ENCODE results near the gene MACC1. TPM values are rescaled to one million over a fixed set of nuclear protein-coding genes. Genes with fewer than 3 reads are reported as not detected.

MACC1 gene
- total and polyA plus RNA-seq, 10 of the 15 experiments (the other 5 are each of a cell fraction or from before 2014, with no cell fraction given): 6.0 to 61.1 (median 12.7) TPM

GRCh38 chr7:20241911-20242261 lies 24.7 kb upstream of the MACC1 start (continued):
- TF ChIP-seq ZNF592 (IDR thresholded peaks at IDR 0.05) (peak; percentile 66; the same call in 1 of the 2 replicates), TAF1 (IDR thresholded peaks at IDR 0.05; ENCODE audit: borderline replicate concordance, low read depth, low read length) (no peak), HDAC2 (IDR thresholded peaks at IDR 0.05) (no peak), NFXL1 (IDR thresholded peaks at IDR 0.05; ENCODE audit: borderline replicate concordance) (no peak), FOXM1 (IDR thresholded peaks at IDR 0.05; ENCODE audit: low read depth, low read length) (peak; percentile 64; the same call in 1 of the 2 replicates), EP300 (IDR thresholded peaks at IDR 0.05; ENCODE audit: borderline replicate concordance in 1 of 2, control insufficient read depth in 1 of 2, low read depth in 2 of 2, low read length in 2 of 2) (peak in 1 of 2 experiments; percentile 75; a peak in 2 of 4 replicates), JUNB (IDR thresholded peaks at IDR 0.05) (peak; percentile 62), DPF2 (IDR thresholded peaks at IDR 0.05) (no peak; the same call in 1 of the 2 replicates), MEF2A (IDR thresholded peaks at IDR 0.05; ENCODE audit: insufficient read depth, low read depth, low read length) (0 out of 2 replicates have a peak, but pooled peaks have one; percentile 8), REST (IDR thresholded peaks at IDR 0.05; ENCODE audit: low read depth, low read length) (no peak), CREB1 (IDR thresholded peaks at IDR 0.05; ENCODE audit: low read depth) (0 out of 2 replicates have a peak, but pooled peaks have one; percentile 14), ZNF687 (IDR thresholded peaks at IDR 0.05) (peak; percentile 14; the same call in 1 of the 2 replicates), SUPT20H (IDR thresholded peaks at IDR 0.05; ENCODE audit: borderline replicate concordance, control insufficient read depth, low read depth, low read length) (no peak), FOXK2 (IDR thresholded peaks at IDR 0.05) (no peak), BHLHE40 (IDR thresholded peaks at IDR 0.05; ENCODE audit: borderline replicate concordance in 1 of 2, low read depth in 2 of 2, low read length in 1 of 2) (0 out of 4 replicates have a peak, but pooled peaks of 1 of the 2 experiments have one; percentile 9), SREBF1 (IDR thresholded peaks at IDR 0.05; ENCODE audit: low read length) (no peak), SPI1 (IDR thresholded peaks at IDR 0.05; ENCODE audit: borderline replicate concordance, insufficient read depth, low read depth, low read length) (peak; percentile 96), BCL11A (IDR thresholded peaks at IDR 0.05; ENCODE audit: low read depth, low read length) (peak; percentile 84)

All from GM12878 (cell line).